Measurements from ENCODE around the gene GPR32. TPM values are rescaled to one million over a fixed set of nuclear protein-coding genes. Genes with fewer than 3 reads are reported as not detected.

Gene GPR32
- polyA plus RNA-seq, 1 donor from 2014 or later: not detected

GRCh38 chr19:50729894-50730293 is 40.4 kb upstream of the GPR32 start:
- no peak overlapping the region for H3K4me2 ChIP-seq (ENCODE audit: low read length)
- H3K27ac ChIP-seq (ENCODE audit: low read length): no peak overlapping the region
- no peaks in the 10 kb centered on the region for H3K9me2 ChIP-seq (ENCODE audit: insufficient read depth, low read length)
- no peaks in the 10 kb centered on the region for H3K36me3 ChIP-seq (ENCODE audit: insufficient read depth, low read length)
- no peak overlapping the region for H3K9ac ChIP-seq (ENCODE audit: low read length)
- no peak for TF ChIP-seq SMC3 (conservative IDR thresholded peaks at IDR 0.05; ENCODE audit: poor library complexity)
- TF ChIP-seq RAD21 (conservative IDR thresholded peaks at IDR 0.05): no peak
- no peak for TF ChIP-seq POLR2AphosphoS5 (IDR thresholded peaks at IDR 0.05)
- TF ChIP-seq EP300 (conservative IDR thresholded peaks at IDR 0.05; ENCODE audit: poor library complexity, severe bottlenecking): no peak
- TF ChIP-seq CTCF (IDR thresholded peaks at IDR 0.05; ENCODE audit: poor library complexity, severe bottlenecking): no peak
- no peak for TF ChIP-seq REST (IDR thresholded peaks at IDR 0.05; ENCODE audit: borderline replicate concordance)
- TF ChIP-seq TAF1 (IDR thresholded peaks at IDR 0.05; ENCODE audit: low read depth): no peak
- TF ChIP-seq EZH2 (IDR thresholded peaks at IDR 0.05; ENCODE audit: borderline replicate concordance, insufficient read depth, low read length, poor library complexity, severe bottlenecking): no peak
- no peak for TF ChIP-seq MXI1 (conservative IDR thresholded peaks at IDR 0.05; ENCODE audit: poor library complexity, severe bottlenecking)
- H3K9me3 ChIP-seq (ENCODE audit: low read length): no peaks in the 10 kb centered on the region
- no peak overlapping the region for H3K4me3 ChIP-seq (ENCODE audit: low read length)
- H4K20me1 ChIP-seq (ENCODE audit: insufficient read depth): no peaks in the 10 kb centered on the region
- H2AFZ ChIP-seq (ENCODE audit: low read depth, low read length): no peak overlapping the region
- H3K79me2 ChIP-seq (replicated peaks; ENCODE audit: insufficient read depth, low read length): peaks cover 3% of the 10 kb centered on the region
- no peaks in the 10 kb centered on the region for H3F3A ChIP-seq (ENCODE audit: insufficient read depth, low read length, poor library complexity, severe bottlenecking)
- no peaks in the 10 kb centered on the region for H3K27me3 ChIP-seq (ENCODE audit: insufficient read depth, low read depth, low read length)

GRCh38 chr19:50735869-50736268 is 34.4 kb upstream of the GPR32 start:
- Histone ChIP-seq H3K9me2 (ENCODE audit: insufficient read depth, low read length) (no peaks in the 10 kb centered on the region), H3K27me3 (ENCODE audit: insufficient read depth, low read depth, low read length) (no peaks in the 10 kb centered on the region), H2AFZ (ENCODE audit: low read depth, low read length) (no peak overlapping the region)

More at GRCh38 chr19:50735869-50736268, 34.4 kb upstream of the GPR32 start:
- Histone ChIP-seq H3K4me2 (ENCODE audit: low read length) (no peak overlapping the region), H3K9me3 (ENCODE audit: low read length) (no peaks in the 10 kb centered on the region), H3F3A (ENCODE audit: insufficient read depth, low read length, poor library complexity, severe bottlenecking) (no peaks in the 10 kb centered on the region), H3K9ac (ENCODE audit: low read length) (no peak overlapping the region), H3K4me3 (ENCODE audit: low read length) (no peak overlapping the region), H4K20me1 (ENCODE audit: insufficient read depth) (no peaks in the 10 kb centered on the region), H3K79me2 (replicated peaks; ENCODE audit: insufficient read depth, low read length) (no peaks in the 10 kb centered on the region), H3K36me3 (ENCODE audit: insufficient read depth, low read length) (no peaks in the 10 kb centered on the region), H3K27ac (ENCODE audit: low read length) (no peak overlapping the region)
- no peak for TF ChIP-seq SMC3 (conservative IDR thresholded peaks at IDR 0.05; ENCODE audit: poor library complexity)
- no peak for TF ChIP-seq RAD21 (conservative IDR thresholded peaks at IDR 0.05)
- TF ChIP-seq EZH2 (IDR thresholded peaks at IDR 0.05; ENCODE audit: borderline replicate concordance, insufficient read depth, low read length, poor library complexity, severe bottlenecking): no peak

Measured in neural cell (in vitro differentiated cells).